ENCODE results near the gene ILF3.

GRCh38 chr19:10723591-10723990 lies 69.4 kb downstream of the ILF3 start:
- TF ChIP-seq EZH2phosphoT487 (IDR thresholded peaks at IDR 0.05; ENCODE audit: borderline replicate concordance), result no peak
- TF ChIP-seq, protein P1, sequence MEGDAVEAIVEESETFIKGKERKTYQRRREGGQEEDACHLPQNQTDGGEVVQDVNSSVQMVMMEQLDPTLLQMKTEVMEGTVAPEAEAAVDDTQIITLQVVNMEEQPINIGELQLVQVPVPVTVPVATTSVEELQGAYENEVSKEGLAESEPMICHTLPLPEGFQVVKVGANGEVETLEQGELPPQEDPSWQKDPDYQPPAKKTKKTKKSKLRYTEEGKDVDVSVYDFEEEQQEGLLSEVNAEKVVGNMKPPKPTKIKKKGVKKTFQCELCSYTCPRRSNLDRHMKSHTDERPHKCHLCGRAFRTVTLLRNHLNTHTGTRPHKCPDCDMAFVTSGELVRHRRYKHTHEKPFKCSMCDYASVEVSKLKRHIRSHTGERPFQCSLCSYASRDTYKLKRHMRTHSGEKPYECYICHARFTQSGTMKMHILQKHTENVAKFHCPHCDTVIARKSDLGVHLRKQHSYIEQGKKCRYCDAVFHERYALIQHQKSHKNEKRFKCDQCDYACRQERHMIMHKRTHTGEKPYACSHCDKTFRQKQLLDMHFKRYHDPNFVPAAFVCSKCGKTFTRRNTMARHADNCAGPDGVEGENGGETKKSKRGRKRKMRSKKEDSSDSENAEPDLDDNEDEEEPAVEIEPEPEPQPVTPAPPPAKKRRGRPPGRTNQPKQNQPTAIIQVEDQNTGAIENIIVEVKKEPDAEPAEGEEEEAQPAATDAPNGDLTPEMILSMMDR (IDR thresholded peaks at IDR 0.05 in 2 of 3, conservative IDR thresholded peaks at IDR 0.05 in 1 of 3; ENCODE audit: borderline replicate concordance in 1 of 3, insufficient read depth in 1 of 3, low read depth in 2 of 3, low read length in 2 of 3), result no peak
- no peak for TF ChIP-seq YY1 (IDR thresholded peaks at IDR 0.05; ENCODE audit: extremely low read depth, insufficient replicate concordance, low read depth, low read length)
